ENCODE results near the gene CCL27. TPM values are rescaled to one million over a fixed set of nuclear protein-coding genes. Genes with fewer than 3 reads are reported as not detected.

CCL27 gene
- total RNA-seq, 4 donors from 2014 or later, result not detected

GRCh38 chr9:34634551-34635248 lies 27.8 kb downstream of the CCL27 start:
- Histone ChIP-seq H3K36me3 (peaks cover 0 to 14% (median 0%) of the 10 kb centered on the region in 3 donors), H3K27ac (no peak overlapping the region), H3K27me3 (peaks cover 0 to 15% (median 2%) of the 10 kb centered on the region in 4 donors), H3K4me1 (peaks cover 15 to 55% (median 29%) of the 10 kb centered on the region in 3 donors), H3K9me3 (no peaks in the 10 kb centered on the region), H3K4me3 (no peak overlapping the region)
- intact Hi-C loops (cut with DNase I), result no loop called here
- DNase-seq, result no peak
- no peak for TF ChIP-seq CTCF (IDR thresholded peaks at IDR 0.05)
- no peak for TF ChIP-seq POLR2A (IDR thresholded peaks at IDR 0.05)
- WGBS, 2 donors, result 69 to 74% methylated on average over 3 of the region's 3 CpGs

- Histone ChIP-seq H3K27me3 (peaks cover 0 to 22% (median 4%) of the 10 kb centered on the region in 4 donors), H3K9me3 (no peaks in the 10 kb centered on the region), H3K4me3 (no peak overlapping the region), H3K36me3 (peaks cover 0 to 14% (median 0%) of the 10 kb centered on the region in 3 donors), H3K27ac (no peak overlapping the region), H3K4me1 (peaks cover 15 to 61% (median 35%) of the 10 kb centered on the region in 3 donors)
- 9 to 30% methylated on average over 2 to 3 of the region's 3 CpGs for WGBS, 2 donors
- no peak for DNase-seq
- intact Hi-C loops (cut with DNase I), result no loop called here
- TF ChIP-seq CTCF (IDR thresholded peaks at IDR 0.05) (peak; percentile 65 to 85 (median 80)), POLR2A (IDR thresholded peaks at IDR 0.05) (no peak)
These were observed 28.5 kb downstream of the CCL27 start for GRCh38 chr9:34633851-34634550.

- Histone ChIP-seq H3K4me3 (no peak overlapping the region), H3K36me3 (peaks cover 0 to 14% (median 0%) of the 10 kb centered on the region in 3 donors), H3K27me3 (peaks cover 0 to 30% (median 7%) of the 10 kb centered on the region in 4 donors), H3K27ac (no peak overlapping the region), H3K9me3 (no peaks in the 10 kb centered on the region), H3K4me1 (peaks cover 10 to 63% (median 35%) of the 10 kb centered on the region in 3 donors)
- no peak for DNase-seq
- intact Hi-C loops (cut with DNase I), result no loop called here
- no peak for TF ChIP-seq POLR2A (IDR thresholded peaks at IDR 0.05)
- 53 to 56% methylated on average over 5 of the region's 5 CpGs for WGBS, 2 donors
These were observed 29.3 kb downstream of the CCL27 start for GRCh38 chr9:34633166-34633565.

GRCh38 chr9:34630402-34631154 lies 31.9 kb downstream of the CCL27 start:
- H3K27ac ChIP-seq, result no peak overlapping the region
- peaks cover 0 to 56% (median 17%) of the 10 kb centered on the region in 4 donors for H3K27me3 ChIP-seq
- DNase-seq, result no peak
- no peak for TF ChIP-seq POLR2A (IDR thresholded peaks at IDR 0.05)
- no peak for TF ChIP-seq CTCF (IDR thresholded peaks at IDR 0.05)
- WGBS, 2 donors, result 29 to 34% methylated on average over 5 of the region's 5 CpGs
- H3K9me3 ChIP-seq, result no peaks in the 10 kb centered on the region
- intact Hi-C loops (cut with DNase I), result no loop called here
- peaks cover 0 to 43% (median 19%) of the 10 kb centered on the region in 3 donors for H3K4me1 ChIP-seq
- peaks cover 0 to 11% (median 0%) of the 10 kb centered on the region in 3 donors for H3K36me3 ChIP-seq
- no peak overlapping the region for H3K4me3 ChIP-seq

GRCh38 chr9:34629491-34629808 lies 33.0 kb downstream of the CCL27 start:
- no peaks in the 10 kb centered on the region for H3K36me3 ChIP-seq
- H3K27ac ChIP-seq, result no peak overlapping the region
- DNase-seq, result no peak
- 15 to 26% methylated on average over 5 of the region's 5 CpGs for WGBS, 2 donors
- no peaks in the 10 kb centered on the region for H3K9me3 ChIP-seq
- peaks cover under 1 to 67% (median 25%) of the 10 kb centered on the region in 4 donors for H3K27me3 ChIP-seq
- TF ChIP-seq CTCF (IDR thresholded peaks at IDR 0.05) (no peak), POLR2A (IDR thresholded peaks at IDR 0.05) (no peak)
- H3K4me1 ChIP-seq, result peaks cover 0 to 34% (median 17%) of the 10 kb centered on the region in 3 donors
- intact Hi-C loops (cut with DNase I), result no loop called here
- no peak overlapping the region for H3K4me3 ChIP-seq

Data from esophagus squamous epithelium (tissue), 5 donors.